Stomach smooth muscle (tissue), 2 donors: ENCODE measurements around the gene OR2AK2.

ENCODE experiments used
- H3K27ac ChIP-seq: one replicate; pipeline ENCODE4 v1.7.0; 2013; ENCODE audit warnings: mild to moderate bottlenecking, low read length, inconsistent platforms
- H3K27me3 ChIP-seq, 2 donors: one replicate each; pipeline ENCODE4 v1.7.0; 2013; ENCODE audit warnings: low read length in 2 of 2; ENCODE audit not compliant: insufficient read depth in 2 of 2, control insufficient read depth in 1 of 2
- H3K36me3 ChIP-seq, 2 donors: one replicate each; pipeline ENCODE4 v1.7.0; 2013; ENCODE audit warnings: low read length in 2 of 2; ENCODE audit not compliant: control insufficient read depth in 2 of 2, insufficient read depth in 2 of 2
- H3K4me1 ChIP-seq: one replicate; pipeline ENCODE4 v1.7.0; 2013; ENCODE audit warnings: low read length; ENCODE audit not compliant: control insufficient read depth, insufficient read depth
- H3K4me3 ChIP-seq, 2 donors: one replicate each; pipeline ENCODE4 v1.7.0; 2013; ENCODE audit warnings: low read length in 2 of 2
- H3K9ac ChIP-seq, 2 donors: one replicate each; pipeline ENCODE4 v1.7.0; 2013; ENCODE audit warnings: low read length in 2 of 2, mild to moderate bottlenecking in 1 of 2
- H3K9me3 ChIP-seq, 2 donors: one replicate each; pipeline ENCODE4 v1.7.0; 2013; ENCODE audit warnings: low read length in 2 of 2; ENCODE audit not compliant: control insufficient read depth in 2 of 2
- donor health status: healthy.
- donor health status: Pancreatic carcinoma.

Gene OR2AK2

DNA sequence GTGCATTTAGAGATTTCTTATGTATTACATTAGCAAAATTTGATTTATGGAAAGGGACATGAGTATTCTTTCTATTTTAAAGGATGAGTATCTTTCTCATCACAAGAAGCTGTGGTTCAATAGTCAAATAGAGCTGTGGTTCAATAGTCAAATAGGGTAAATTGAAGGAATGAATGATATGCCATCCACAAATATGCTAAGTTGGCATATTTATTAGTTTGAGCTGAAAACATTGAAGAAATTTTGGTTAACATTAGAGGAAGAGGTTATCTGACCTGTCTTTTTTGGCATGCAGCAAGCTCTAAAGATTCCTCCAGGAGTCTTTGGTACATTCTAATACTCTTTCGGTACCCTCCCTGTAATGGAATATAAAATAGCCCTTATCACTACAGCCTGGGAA, 11.6 kb upstream of the OR2AK2 start:
- no peaks in the 10 kb centered on the region for H3K27me3 ChIP-seq
- no peak overlapping the region for H3K27ac ChIP-seq
- H3K9ac ChIP-seq = no peak overlapping the region
- H3K4me1 ChIP-seq = no peaks in the 10 kb centered on the region
- H3K4me3 ChIP-seq = no peak overlapping the region
- no peaks in the 10 kb centered on the region for H3K36me3 ChIP-seq
- H3K9me3 ChIP-seq = peaks cover 0 to 5% of the 10 kb centered on the region in 2 donors

DNA sequence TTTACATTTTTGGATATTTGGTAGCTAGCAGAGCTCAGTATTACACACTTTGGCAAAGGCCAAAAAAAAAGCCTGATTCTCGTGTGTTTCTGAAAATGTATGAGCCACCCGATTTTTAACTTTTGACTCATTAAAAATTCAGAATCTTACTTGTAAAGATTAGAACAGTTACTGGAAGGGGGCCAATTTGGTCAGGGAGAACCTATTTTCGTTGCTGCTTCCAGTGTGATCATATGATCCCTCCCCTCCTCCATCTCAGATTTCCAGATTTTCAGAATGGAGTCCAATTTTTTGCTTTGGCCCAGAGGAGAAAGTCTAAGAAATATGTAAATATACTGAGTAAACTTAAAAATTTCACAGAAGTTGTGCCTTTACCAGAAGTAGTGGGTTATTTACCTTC, 3.2 kb upstream of the OR2AK2 start:
- no peak overlapping the region for H3K4me3 ChIP-seq
- no peak overlapping the region for H3K9ac ChIP-seq
- no peak overlapping the region for H3K27ac ChIP-seq
- H3K4me1 ChIP-seq = no peaks in the 10 kb centered on the region
- H3K27me3 ChIP-seq = no peaks in the 10 kb centered on the region
- H3K36me3 ChIP-seq = no peaks in the 10 kb centered on the region
- H3K9me3 ChIP-seq = peaks cover 0 to 4% of the 10 kb centered on the region in 2 donors

DNA sequence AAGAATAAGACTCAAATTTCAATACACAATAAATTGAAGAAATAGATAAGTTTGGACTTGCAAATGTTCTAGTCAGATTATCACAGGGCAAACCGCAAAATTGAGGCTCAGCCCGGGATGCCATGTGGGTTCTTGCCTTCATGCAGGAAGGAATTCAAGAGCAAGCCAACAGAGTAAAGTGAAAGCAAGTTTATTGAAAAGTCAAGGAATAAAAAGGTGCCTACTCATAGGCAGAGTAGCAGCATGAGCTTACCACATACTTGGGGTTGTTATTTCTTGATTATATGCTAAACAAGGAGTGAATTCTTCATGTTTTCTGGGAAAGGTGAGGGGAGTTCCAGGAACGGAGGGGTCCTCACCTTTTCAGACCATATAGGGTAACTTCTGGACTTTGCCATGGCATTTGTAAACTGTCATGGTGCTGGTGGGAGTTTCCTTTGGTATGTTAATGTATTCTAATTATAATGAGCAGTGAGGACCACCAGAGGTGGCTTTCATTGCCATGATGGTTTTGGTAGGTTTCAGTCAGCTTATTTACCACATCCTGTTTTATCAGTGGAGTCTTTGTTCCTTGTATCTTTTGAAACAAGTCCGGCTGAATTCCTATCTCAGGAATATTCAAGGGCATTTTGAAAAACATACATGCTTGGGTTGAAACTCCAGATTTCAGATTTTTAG, 2.0 kb upstream of the OR2AK2 start:
- Histone ChIP-seq H3K27ac (no peak overlapping the region), H3K27me3 (no peaks in the 10 kb centered on the region), H3K4me3 (no peak overlapping the region), H3K9ac (no peak overlapping the region), H3K36me3 (no peaks in the 10 kb centered on the region), H3K4me1 (no peaks in the 10 kb centered on the region), H3K9me3 (peaks cover 0 to 4% of the 10 kb centered on the region in 2 donors)

DNA sequence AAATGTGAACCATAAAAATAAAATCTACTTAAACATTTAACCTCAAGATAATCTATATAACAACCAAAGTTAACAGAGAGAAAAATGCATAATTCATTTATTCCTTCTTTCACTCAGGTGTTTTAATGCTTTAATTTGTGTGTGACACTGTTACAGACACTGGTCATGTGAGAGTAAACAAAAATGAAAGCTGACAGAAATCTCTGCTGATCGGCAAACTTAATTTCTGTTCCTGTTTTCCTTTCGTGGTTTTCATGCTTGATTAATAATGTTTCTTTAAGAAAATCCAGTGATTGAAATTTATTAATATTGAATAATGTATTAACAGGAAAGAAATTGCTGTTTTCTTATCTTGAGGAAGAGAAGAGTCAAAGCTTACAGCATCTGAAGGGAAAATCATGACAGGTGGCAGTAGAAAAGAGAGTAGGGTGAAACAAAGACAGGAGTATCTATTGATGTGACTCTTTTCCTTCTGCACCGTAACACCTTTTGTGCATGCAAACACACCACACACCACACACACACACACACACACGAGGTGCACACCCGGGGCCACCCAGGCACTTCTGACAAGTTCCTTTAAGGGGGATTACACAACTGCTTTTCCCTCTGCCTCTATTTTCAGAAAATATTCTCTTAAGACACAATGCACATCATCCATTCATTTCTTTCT, 1.6 kb downstream of the OR2AK2 start:
- no peaks in the 10 kb centered on the region for H3K4me1 ChIP-seq
- H3K27me3 ChIP-seq = no peaks in the 10 kb centered on the region
- no peak overlapping the region for H3K27ac ChIP-seq
- no peaks in the 10 kb centered on the region for H3K9me3 ChIP-seq
- H3K4me3 ChIP-seq = no peak overlapping the region
- H3K9ac ChIP-seq = no peak overlapping the region
- H3K36me3 ChIP-seq = no peaks in the 10 kb centered on the region

DNA sequence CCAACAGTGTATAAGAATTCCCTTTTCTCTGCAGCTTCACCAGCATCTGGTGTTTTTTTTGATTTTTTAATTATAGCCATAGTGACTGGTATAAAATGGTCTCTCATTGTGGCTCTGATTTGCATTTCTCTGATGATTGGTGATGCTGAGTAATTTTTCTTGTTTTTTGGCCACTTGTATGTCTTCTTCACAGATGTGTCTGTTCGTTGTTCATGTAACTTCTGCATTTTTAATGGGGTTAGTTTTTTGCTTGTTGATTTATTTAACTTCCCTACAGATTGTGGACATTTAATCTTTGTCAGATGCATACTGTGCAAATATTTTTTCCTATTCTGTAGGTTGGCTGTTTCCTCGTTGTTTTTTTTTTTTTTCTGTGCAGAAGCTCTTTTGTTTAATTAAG, 28.0 kb downstream of the OR2AK2 start:
- H3K27me3 ChIP-seq = no peaks in the 10 kb centered on the region
- peaks cover 0 to 3% of the 10 kb centered on the region in 2 donors for H3K9me3 ChIP-seq
- H3K27ac ChIP-seq = no peak overlapping the region
- no peaks in the 10 kb centered on the region for H3K4me1 ChIP-seq
- H3K9ac ChIP-seq = no peak overlapping the region
- no peaks in the 10 kb centered on the region for H3K36me3 ChIP-seq
- no peak overlapping the region for H3K4me3 ChIP-seq

DNA sequence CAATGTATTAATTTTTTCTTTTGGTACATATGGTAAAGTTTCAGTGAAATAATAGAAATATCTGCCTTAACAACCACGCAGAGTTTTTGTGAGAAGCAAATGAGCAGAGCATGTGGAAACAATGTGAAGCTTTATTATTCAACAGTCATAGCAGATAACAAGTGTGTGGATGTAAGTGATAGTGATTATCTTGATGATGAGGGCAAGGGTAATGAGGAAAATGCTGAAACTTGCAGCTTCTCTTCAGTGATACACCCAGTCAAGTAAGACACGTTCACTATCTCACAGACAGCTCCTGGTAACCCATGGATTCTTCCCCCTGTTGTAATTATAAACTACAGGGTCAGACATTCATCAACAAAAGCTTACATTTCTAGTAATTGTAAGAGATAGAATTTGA, 33.8 kb downstream of the OR2AK2 start:
- Histone ChIP-seq H3K27me3 (no peaks in the 10 kb centered on the region), H3K36me3 (no peaks in the 10 kb centered on the region), H3K9me3 (no peaks in the 10 kb centered on the region), H3K4me3 (no peak overlapping the region), H3K27ac (no peak overlapping the region), H3K9ac (no peak overlapping the region), H3K4me1 (no peaks in the 10 kb centered on the region)

DNA sequence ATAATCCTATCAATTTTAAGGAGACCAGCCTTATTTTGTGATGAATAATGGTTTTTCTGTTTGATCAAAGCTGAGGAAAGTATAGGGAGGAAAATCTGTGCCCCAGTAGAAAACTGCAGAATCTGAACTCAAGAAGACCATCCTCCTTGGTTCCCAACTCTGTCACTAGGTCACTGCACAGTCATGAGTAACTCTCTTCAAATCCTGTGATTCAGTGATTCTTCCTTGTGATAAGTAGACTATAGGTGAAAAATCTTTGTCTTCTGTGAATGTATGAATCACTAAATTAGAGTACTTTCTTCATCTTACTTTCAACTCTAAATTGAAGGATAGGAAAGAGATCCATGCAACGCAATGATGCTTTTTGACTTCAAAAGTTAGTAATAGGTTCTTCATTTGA, 35.1 kb downstream of the OR2AK2 start:
- Histone ChIP-seq H3K9ac (no peak overlapping the region), H3K4me1 (no peaks in the 10 kb centered on the region), H3K27me3 (no peaks in the 10 kb centered on the region), H3K27ac (no peak overlapping the region), H3K36me3 (no peaks in the 10 kb centered on the region), H3K4me3 (no peak overlapping the region), H3K9me3 (no peaks in the 10 kb centered on the region)

DNA sequence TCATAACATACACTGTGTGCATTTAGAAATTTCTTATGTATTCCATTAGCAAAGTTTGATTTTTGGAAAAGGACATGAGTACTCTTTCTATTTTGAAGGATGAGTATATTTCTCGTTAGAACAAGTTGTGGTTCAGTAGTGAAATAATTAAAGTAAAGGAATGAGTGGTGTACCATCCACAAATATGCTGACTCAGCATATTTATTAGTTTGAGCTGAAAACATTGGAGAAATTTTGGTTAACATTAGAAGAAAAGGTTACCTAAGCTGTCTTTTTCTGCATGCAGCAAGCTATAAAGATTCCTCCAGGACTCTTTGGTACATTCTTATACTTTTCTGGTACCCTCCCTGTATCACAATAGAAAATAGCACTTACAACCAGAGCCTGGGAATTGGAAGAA, 42.7 kb downstream of the OR2AK2 start:
- no peaks in the 10 kb centered on the region for H3K36me3 ChIP-seq

DNA sequence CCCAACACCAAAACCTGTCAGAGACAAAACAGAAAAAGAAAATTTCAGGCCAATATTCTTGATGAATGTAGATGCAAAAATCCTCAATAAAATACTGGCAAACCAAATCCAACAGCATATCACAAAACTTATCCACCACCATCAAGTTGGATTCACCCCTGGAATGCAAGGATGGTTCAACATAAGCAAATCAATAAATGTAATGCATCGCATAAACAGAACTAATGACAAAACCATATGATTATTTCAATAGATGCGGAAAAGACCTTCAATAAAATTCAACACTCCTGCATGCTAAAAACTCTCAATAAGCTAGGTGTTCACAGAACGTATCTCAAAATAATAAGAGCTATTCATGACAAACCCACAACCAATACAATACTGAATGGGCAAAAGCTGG, 44.6 kb downstream of the OR2AK2 start:
- Histone ChIP-seq H3K4me3 (no peak overlapping the region), H3K9me3 (peaks cover 0 to 8% of the 10 kb centered on the region in 2 donors), H3K36me3 (no peaks in the 10 kb centered on the region), H3K9ac (no peak overlapping the region), H3K4me1 (no peaks in the 10 kb centered on the region), H3K27me3 (no peaks in the 10 kb centered on the region), H3K27ac (no peak overlapping the region)

More for the DNA sequence above, 42.7 kb downstream of the OR2AK2 start:
- Histone ChIP-seq H3K4me1 (no peaks in the 10 kb centered on the region), H3K27ac (no peak overlapping the region), H3K9ac (no peak overlapping the region), H3K4me3 (no peak overlapping the region), H3K27me3 (no peaks in the 10 kb centered on the region), H3K9me3 (peaks cover 0 to 8% of the 10 kb centered on the region in 2 donors)

DNA sequence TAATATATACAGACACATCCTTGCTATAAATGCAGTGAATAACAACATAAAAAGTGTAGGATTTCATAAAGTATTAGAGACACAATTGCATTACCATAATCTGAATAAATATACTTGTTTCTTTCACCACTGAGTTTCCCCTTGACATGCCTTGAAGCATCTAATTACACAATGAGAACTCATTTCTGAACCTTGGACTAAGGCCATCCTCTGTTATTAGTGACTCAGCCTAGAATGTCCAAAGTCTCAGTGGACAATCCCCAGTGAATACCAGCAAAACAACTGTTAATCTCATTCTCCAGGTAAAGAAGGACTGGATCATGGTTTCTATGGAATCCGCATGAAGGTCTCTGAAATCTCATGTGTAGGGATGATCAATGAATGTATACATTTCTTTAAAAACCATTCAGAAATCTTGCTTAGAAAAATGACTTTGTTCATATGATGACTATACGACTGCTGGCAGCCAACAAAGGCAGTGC, 48.2 kb downstream of the OR2AK2 start, which contains the start of gene OR2L5:
OR2L5 (plus strand) TSS at position 432 of the 482 bp plus-strand sequence. CDS start 8,288 bp downstream, outside the sequence.
- no peak within 1 kb of the TSS for H3K27ac ChIP-seq
- no peak within 1 kb of the TSS for H3K9ac ChIP-seq
- H3K4me3 ChIP-seq = no peak within 1 kb of the TSS
- no peaks in the 10 kb centered on the region for H3K36me3 ChIP-seq
- peaks cover 0 to 3% of the 10 kb centered on the region in 2 donors for H3K9me3 ChIP-seq
- H3K4me1 ChIP-seq = no peaks in the 10 kb centered on the region
- H3K27me3 ChIP-seq = no peaks in the 10 kb centered on the region

DNA sequence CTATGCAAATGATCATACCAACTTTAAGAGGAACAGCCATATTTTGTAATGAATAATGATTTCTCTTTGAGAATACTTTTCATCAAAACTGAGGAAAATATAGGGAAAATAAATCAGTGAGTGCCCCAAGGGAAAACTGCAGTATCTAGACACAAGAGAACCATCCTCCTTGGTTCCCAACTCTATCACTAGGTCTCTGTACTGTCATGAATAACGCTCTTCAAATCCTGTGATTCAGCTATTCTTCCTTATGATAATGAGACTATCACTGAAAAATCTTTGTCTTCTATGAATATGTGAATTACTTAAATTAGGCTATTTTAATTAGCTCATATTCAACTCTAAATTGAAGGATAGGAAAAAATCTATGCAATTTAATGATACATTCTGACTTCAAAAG, 50.8 kb downstream of the OR2AK2 start:
- Histone ChIP-seq H3K9me3 (no peaks in the 10 kb centered on the region), H3K4me3 (no peak overlapping the region), H3K27ac (no peak overlapping the region), H3K4me1 (no peaks in the 10 kb centered on the region), H3K9ac (no peak overlapping the region), H3K36me3 (no peaks in the 10 kb centered on the region), H3K27me3 (no peaks in the 10 kb centered on the region)
